ENCODE results near the gene FAM72C.
"Not testable (repeated sequence)": the region's sequence is repeated elsewhere in the genome, so short reads cannot be mapped to it uniquely, and the experiment has no call there.

The FAM72C gene

DNA sequence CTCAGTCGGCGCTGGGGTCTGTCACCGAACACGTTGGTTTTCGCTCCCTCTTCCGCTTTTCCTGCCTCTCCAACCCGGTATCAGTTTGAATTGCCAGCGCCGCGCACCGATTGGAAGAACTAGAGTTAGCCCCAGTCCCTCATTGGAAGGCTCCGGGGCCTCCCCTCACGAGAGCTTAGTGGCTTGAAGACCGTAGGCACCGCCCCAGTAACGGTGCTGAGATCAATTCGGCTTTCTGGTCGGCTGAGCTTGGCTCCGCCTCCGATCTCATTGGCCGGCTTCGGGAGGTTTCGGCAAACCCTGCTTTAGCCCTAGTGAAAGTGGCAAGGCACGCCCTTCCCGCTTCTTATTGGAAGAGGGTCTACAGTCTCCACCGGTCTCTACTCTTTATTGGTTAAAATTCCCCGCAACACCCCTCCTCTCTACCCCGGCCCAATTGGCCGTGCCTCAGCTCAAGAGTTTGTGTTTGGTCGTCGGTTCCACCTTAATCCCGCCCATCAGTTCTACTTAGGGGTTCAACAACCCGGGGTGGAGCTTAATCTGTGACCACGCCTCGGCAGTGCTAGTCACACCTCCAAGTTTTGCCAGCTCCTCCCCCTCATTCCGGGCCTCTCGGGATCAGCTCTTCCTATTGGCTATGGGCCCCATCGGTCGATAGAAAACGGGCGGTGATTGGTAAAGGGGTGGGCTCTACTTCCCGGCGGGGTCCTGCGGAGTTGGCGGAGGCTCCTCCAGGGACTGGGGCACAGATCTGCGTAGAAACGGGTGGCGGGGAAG is at the start of gene FAM72C:
Gene FAM72C, minus strand, starts transcription at position 63 of the 777 bp plus-strand sequence. CDS start 845 bp downstream, outside the sequence.
- DNase-seq (ENCODE audit: low read depth): not testable (repeated sequence)

DNA sequence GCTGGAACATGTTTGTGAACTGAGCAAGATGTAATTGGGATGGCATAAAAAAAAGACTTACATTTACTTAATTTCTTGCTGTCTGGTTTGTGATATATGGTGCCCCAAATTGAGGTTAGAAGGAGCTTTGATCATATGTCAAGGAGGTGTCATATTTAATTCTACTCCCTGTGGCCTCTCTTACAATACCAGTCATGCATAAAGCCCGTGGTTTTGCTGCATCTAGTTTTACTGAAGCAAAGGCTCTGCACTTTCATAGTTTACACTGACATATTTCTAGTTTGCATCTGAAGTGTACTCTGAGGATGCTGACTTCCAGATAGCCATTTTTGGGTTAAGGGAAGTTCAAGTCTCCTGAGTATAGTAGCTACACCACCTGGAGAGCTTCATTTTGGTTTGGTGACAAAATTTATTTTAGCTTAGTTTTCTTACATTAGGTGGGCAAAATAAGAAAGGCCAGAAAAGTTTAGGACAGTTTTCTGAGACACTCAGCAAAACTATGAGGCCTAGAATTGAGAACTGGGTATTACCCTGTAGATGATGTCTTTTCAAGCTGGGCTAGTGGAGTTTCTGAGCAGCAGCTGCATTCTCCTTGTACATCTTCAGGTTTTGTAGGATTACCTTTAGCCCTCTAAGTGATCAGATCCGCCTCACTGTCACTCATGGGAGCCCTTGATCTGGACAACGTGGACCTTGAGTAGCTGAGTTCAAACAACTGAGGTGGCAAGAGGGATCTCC is 48.4 kb upstream of the FAM72C start:
- DNase-seq (ENCODE audit: low read depth): not testable (repeated sequence)

DNA sequence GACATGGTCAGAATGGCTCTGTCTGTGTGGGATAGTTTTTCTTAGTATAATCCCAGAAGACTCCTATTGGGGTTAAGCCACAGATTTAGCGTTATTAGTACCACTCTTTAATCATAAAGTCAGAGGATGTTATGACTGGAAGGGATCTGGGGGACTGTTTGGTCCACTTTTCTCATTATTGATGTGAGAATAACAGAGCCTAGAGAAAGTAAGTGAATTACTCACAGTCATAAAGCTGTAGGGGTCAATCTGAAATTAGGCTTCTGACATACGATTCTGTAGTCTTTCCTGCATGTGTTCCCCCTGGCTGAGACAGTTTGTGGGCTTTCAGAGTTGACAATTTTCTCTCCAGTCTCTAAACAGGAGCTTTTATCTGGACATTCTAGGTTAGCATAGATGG is 47.3 kb upstream of the FAM72C start:
- not testable (repeated sequence) for DNase-seq (ENCODE audit: low read depth)

DNA sequence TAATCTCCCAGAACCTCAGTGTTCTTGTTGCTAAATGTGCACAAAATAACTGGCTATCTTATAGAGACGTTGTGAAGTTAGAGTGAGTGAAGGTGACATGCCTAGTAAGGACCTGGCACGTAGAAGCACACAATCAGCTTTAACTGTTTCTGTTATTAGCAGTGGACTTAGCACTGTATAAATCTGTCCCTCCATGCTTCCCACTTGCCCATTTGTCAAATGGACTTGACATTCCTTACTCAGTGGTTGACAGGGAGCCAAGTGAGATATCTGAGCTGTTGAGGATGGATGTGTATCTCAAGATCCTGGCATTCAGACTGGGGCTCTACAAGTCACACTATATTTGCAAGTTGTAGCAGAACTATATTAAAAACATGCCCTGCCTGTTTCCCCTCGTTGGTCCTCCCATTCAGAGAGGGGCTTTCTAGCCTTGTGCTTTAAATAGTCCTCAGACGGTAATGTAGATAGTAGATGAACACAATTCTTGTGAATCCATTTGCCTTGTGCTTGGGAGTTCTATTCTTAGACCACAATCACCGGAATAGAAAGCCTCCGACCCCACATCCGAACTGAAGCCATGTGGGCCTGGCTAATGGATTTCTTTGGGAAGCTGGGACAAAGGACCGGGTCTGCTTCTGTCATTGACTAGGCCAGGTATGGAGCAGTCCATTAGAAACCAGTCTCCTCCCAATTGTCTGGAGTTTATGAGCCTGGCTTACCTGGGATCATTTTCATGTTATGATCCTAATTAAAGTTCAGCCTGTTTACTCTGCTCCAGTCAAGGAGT is 43.6 kb upstream of the FAM72C start:
- DNase-seq (ENCODE audit: low read depth): not testable (repeated sequence)

DNA sequence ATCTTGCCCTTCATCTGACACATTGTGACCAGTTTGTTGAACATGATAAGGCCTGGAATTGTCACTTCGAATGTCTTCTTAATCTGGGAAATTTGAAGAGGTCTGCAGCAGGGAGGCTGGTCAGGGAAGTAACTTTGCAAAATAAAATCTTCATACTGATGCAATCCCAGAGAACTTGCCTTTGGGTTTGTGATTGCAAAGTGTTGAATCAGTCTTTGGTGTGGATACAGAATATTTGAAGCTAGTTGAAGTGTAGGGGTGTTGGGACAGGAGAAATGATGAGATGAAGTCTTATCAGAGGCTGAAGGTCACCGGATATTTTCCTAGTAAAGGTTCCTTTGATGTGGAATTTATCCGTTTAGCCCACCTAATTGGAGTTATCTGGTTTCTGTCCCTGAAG is 42.7 kb upstream of the FAM72C start:
- DNase-seq (ENCODE audit: low read depth): not testable (repeated sequence)

DNA sequence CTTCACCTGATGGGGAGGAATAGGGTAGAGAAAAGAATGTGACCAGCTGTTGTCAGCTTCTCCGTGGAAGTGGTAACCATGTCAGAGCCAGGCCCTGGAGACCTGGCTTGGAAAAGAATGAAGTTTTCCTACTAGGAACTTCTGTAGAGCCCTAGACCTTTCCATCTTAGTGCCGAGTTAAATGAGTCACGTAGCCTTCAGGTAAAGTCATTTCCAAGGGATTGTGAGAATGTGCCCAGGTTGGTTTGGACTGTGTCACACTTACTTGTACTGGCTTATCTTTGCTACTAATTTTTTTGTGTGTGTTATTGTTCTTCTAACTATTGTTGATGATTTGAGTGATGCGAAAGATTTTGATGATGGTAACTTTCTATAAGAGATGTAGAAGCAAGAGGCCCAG is 42.3 kb upstream of the FAM72C start:
- DNase-seq (ENCODE audit: low read depth): not testable (repeated sequence)

GRCh38 chr1:144012168-144012733 is 40.5 kb upstream of the FAM72C start:
- DNase-seq (ENCODE audit: low read depth): not testable (repeated sequence)

- not testable (repeated sequence) for DNase-seq (ENCODE audit: low read depth)
These were observed 37.6 kb upstream of the FAM72C start for GRCh38 chr1:144009410-144009809.

- not testable (repeated sequence) for DNase-seq (ENCODE audit: low read depth)
These were observed 32.5 kb upstream of the FAM72C start for GRCh38 chr1:144004259-144004658.

DNA sequence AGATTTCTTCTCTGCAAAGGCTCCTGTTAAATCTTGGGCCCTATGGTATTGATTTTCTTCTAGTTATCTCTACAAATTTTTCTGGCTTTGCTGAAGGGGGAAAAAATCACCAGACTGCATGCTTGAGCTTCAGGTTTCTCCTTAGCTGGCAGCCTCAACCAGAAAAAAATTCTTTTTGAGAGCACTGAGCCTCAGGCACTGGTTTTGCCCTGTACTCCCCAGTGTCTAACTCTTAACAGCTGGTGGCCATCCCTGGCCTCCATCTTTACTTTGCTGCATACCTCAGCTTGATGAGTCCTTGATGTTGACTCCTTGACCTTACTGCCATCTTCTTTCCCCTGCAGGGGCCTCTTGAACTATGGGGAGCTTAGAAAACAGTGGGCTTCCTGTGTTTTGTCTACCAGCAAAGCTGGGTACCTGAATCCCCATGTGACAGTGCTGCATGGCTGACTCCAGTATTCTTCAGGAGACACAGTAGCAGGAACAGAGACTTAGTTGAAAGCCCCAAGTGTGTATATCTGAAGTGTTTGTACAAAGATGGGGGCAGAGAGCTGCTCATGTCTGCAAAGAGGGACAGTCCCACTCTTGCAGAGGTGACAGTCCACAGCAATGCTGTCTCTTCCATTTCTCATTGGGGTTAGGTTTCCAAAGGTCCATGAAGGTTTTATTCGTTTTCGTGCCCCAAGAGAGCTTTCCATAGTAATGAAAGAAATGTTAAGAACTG is 31.7 kb upstream of the FAM72C start:
- not testable (repeated sequence) for DNase-seq (ENCODE audit: low read depth)

DNA sequence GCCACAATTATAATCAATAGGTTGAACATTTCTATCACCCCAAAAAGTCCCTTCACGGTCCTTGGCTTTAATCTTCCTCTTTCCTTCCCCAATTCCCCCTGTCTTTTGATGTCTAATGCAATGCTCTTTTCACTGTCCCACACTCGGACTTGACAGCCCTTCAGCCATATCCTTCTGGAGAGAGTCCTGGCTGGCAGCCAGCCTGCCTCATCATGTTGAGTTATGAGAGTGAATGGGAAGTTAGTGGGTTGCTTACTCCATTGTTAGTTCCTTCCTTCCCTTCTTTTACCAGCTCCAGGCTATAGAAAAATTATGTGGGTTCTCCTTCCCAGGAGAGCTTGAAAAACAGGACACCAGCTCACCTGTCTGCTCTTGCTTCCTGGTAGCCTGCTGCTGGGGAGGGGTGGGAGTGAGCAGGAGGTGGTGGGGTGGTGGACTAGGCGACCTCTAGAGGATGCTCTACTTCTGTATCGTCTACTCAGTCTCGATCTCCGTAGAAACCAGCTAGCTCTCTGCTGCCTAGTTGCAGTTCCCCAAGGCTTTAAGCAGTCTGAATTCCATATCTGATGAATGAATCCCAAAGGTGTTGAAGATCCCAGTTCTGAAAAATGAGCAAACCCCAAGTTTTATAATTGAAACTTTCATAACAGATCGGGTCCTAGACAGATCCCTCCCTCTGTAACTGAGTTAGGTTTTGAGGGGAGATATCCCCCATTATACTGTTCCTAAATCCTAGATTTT is 30.5 kb upstream of the FAM72C start:
- not testable (repeated sequence) for DNase-seq (ENCODE audit: low read depth)

DNA sequence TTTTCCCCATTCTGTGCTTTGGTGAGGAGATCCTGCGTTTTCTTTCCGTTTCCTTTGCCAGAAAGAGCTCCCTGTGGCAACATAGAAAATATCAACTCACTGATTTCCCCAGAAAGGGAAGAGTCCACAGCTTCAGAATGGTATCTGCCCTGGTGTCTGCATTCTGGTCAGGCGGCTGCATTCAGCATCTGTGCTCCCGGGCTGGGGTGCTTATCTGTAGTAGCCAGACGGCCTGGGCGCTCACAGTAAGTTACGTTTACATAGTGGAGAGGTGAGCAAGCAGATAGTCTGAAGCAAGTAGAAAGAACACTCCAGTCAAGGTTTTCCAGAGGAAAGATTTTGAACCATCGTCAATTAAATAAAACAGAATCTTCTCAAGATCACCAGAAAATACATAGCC is 29.3 kb upstream of the FAM72C start:
- not testable (repeated sequence) for DNase-seq (ENCODE audit: low read depth)

- not testable (repeated sequence) for DNase-seq (ENCODE audit: low read depth)
These were observed 24.2 kb upstream of the FAM72C start for GRCh38 chr1:143996020-143996419.

- DNase-seq (ENCODE audit: low read depth): not testable (repeated sequence)
These were observed 21.6 kb upstream of the FAM72C start for GRCh38 chr1:143993301-143993907.

- not testable (repeated sequence) for DNase-seq (ENCODE audit: low read depth)
These were observed 18.9 kb upstream of the FAM72C start for GRCh38 chr1:143990699-143991098.

DNA sequence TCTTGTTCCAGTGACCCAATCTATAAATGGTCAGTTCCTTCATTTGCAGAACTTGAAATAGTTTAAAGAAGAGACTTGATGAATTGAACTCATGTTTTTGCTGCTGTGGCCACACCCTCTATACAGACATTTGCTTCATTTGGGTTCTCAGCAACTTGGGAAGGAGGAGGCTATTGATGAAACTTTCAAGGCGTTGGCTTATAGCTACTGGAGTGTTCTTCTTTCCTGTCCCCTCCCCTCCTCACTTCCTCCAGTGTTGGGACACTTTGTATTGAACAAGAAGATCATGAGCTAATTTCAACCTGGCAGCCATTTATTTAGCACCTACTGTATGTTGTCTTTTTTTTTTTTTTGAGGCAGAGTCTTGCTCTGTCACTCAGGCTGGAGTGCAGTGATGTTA is 17.9 kb upstream of the FAM72C start:
- DNase-seq (ENCODE audit: low read depth): not testable (repeated sequence)

DNA sequence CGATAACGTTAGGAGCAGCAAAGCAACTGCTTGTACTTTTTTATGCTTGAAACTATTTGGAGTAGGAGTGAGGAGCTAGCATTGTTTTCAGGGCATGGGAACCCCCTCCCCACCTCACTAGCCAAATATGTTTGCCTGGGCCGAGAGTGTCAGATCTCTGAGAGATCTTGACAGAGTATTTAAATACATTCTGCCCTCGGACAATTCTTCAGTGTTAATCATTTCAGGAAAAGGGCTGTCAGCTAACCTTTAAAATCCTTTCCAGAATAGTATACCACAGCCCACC is 17.6 kb upstream of the FAM72C start:
- DNase-seq (ENCODE audit: low read depth): not testable (repeated sequence)

- DNase-seq (ENCODE audit: low read depth): not testable (repeated sequence)
These were observed 17.0 kb upstream of the FAM72C start for GRCh38 chr1:143988602-143989426.

DNA sequence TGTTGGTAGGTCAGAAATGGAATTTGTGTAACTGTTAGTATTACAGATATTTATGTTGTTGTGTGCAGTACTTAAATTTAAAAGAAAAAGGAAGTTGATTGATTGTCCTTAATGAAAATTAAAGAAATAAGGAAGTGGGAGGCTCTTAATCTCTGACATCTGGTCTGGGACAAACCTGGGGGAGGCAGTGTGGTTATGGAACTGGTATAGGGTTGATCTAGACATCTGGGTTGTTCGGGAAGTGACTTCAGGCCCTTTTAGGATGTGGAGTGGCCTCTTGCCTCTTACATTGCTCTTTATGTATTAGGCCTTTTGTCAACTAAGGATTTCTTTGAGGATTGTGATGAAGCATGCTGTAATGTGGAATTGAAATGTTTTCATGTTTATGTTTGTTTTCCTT is 16.1 kb upstream of the FAM72C start:
- DNase-seq (ENCODE audit: low read depth): not testable (repeated sequence)
